Aorta (tissue), 5 donors: ENCODE measurements around the gene ERC2. TPM values are rescaled to one million over a fixed set of nuclear protein-coding genes. Genes with fewer than 3 reads are reported as not detected.

Experiments used
- ATAC-seq: fragments of 200-7000 bp; cut with Tn5 transposase; one replicate; pipeline ENCODE4 v1.9.1; 2022; ENCODE audit warnings: moderate library complexity; ENCODE audit not compliant: low FRiP score
- DNase-seq, 2 donors: peaks; one replicate each; pipeline ENCODE4 v3.0.0-alpha.2; 2020
- H3K27ac ChIP-seq, 2 donors: one replicate each; pipeline ENCODE4 v1.5.1; 2013; ENCODE audit warnings: low read length in 2 of 2, mild to moderate bottlenecking in 2 of 2, moderate library complexity in 2 of 2, control low read depth in 1 of 2, inconsistent platforms in 1 of 2, low read depth in 1 of 2
- H3K27me3 ChIP-seq, 2 donors: one replicate each; pipeline ENCODE4 v1.6.1; 2013; ENCODE audit warnings: control low read depth in 1 of 2, low read length in 1 of 2, mild to moderate bottlenecking in 1 of 2, moderate library complexity in 1 of 2; ENCODE audit not compliant: insufficient read depth in 2 of 2, control insufficient read depth in 1 of 2
- H3K36me3 ChIP-seq, 2 donors: one replicate each; pipeline ENCODE4 v1.6.1; 2013; ENCODE audit warnings: control low read depth in 1 of 2, low read length in 1 of 2, mild to moderate bottlenecking in 1 of 2; ENCODE audit not compliant: insufficient read depth in 2 of 2, control insufficient read depth in 1 of 2
- H3K4me1 ChIP-seq, 2 donors: one replicate each; pipeline ENCODE4 v1.6.1; 2013; ENCODE audit warnings: low read length in 2 of 2, control low read depth in 1 of 2, mild to moderate bottlenecking in 1 of 2, moderate library complexity in 1 of 2; ENCODE audit not compliant: insufficient read depth in 2 of 2, control insufficient read depth in 1 of 2
- H3K4me3 ChIP-seq, 2 donors: one replicate each; pipeline ENCODE4 v1.5.1; 2013; ENCODE audit warnings: low read length in 2 of 2, control low read depth in 1 of 2, mild to moderate bottlenecking in 1 of 2
- H3K9me3 ChIP-seq: one replicate; pipeline ENCODE4 v1.6.1; 2013; ENCODE audit warnings: mild to moderate bottlenecking, low read length; ENCODE audit not compliant: control insufficient read depth
- WGBS, 2 donors: extraction: QIAGEN DNeasy Blood & Tissue Kit; methylation state at CpG; one replicate each; pipeline ENCODE4 v1.1.7; 2013; 5-methylcytosine and 5-hydroxymethylcytosine counted together
- intact Hi-C, 2 donors: fragments of 100-400 bp; cut with DNase I; formaldehyde crosslinking; loops; one replicate each; pipeline versions ENCODE4 v1.14.2 to v1.15.0; 2022
- polyA plus RNA-seq, 2 donors: library from polyadenylated mRNA; stranded (reverse); fragments of 200-250 nt; gene quantifications; one replicate each; pipeline ENCODE4 v1.2.3, GENCODE V29; 2013
- total RNA-seq, 2 donors: library from RNA; stranded (reverse); fragmentation: NEBNext Ultra II Directional; extraction: Animal tissue kit (Norgen Biotek cat#: 25700); gene quantifications; one replicate each; pipeline ENCODE4 v1.2.1, GENCODE V29; 2021
- donor health status: healthy with polysubstance abuse.
- donor health status: Bipolar disorder and iron deficiency.
- donor health status: DM: no; HTN: no; CAD: no.
- donor health status: DM: no; HTN: no; CAD: no.
- donor health status: DM: yes; HTN: yes; CAD: no.

ERC2 gene
- total and polyA plus RNA-seq, 4 donors, result 0.27 to 0.55 TPM; not detected in 2

DNA sequence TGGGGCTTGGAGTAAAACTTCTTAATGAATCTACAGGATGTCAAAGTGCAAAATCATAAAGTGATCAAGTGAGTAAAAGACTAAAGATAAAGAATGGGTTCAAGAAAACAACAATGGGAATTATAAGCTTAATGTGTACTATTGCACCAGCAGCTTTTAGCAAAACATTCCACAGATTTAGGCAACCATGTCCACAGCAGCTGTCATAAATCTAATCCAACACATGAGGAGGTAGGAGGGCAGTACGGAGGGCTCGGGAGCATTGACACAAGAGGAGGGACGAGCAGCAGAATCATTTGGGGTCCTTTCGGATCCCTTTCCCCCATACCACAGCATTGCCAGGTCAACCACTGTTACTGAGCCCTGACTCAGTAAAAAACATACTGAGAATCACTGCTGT lies 516.9 kb downstream of the ERC2 start:
- 46 to 56% methylated on average over 4 of the region's 4 CpGs for WGBS, 2 donors

DNA sequence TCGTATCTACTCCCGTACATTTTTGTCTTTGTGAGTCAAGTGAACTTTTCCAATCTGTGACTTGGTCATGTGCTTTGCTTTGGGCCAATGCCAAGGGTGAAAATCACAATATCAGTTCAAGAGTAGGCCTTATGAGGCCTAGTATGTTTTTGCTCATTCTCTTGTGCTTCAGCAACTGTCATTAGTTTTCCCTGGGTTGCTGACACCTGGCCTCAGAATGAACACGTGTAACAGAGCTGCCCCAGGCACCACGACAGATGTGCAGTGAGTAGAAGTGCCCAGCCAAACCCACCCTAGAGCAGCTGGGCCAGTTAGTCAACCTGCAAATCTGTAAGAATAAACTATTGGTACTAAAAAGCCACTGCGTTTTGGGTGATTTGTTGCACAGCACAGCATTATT lies 520.9 kb downstream of the ERC2 start:
- intact Hi-C loops, result no loop called here
- 51 to 52% methylated on average over 5 of the region's 5 CpGs for WGBS, 2 donors
- H3K9me3 ChIP-seq, result no peaks in the 10 kb centered on the region
- H3K36me3 ChIP-seq, result no peaks in the 10 kb centered on the region
- no peak for DNase-seq
- H3K27ac ChIP-seq, result no peak overlapping the region
- H3K27me3 ChIP-seq, result no peaks in the 10 kb centered on the region
- no peak for ATAC-seq
- peaks cover 0 to 3% of the 10 kb centered on the region in 2 donors for H3K4me1 ChIP-seq
- no peak overlapping the region for H3K4me3 ChIP-seq

More for the DNA sequence above, 516.9 kb downstream of the ERC2 start:
- Histone ChIP-seq H3K36me3 (no peaks in the 10 kb centered on the region), H3K27ac (no peak overlapping the region), H3K4me1 (peaks cover 0 to 3% of the 10 kb centered on the region in 2 donors), H3K27me3 (no peaks in the 10 kb centered on the region), H3K9me3 (no peaks in the 10 kb centered on the region), H3K4me3 (no peak overlapping the region)
- no peak for ATAC-seq
- no peak for DNase-seq
- intact Hi-C loops, result no loop called here

DNA sequence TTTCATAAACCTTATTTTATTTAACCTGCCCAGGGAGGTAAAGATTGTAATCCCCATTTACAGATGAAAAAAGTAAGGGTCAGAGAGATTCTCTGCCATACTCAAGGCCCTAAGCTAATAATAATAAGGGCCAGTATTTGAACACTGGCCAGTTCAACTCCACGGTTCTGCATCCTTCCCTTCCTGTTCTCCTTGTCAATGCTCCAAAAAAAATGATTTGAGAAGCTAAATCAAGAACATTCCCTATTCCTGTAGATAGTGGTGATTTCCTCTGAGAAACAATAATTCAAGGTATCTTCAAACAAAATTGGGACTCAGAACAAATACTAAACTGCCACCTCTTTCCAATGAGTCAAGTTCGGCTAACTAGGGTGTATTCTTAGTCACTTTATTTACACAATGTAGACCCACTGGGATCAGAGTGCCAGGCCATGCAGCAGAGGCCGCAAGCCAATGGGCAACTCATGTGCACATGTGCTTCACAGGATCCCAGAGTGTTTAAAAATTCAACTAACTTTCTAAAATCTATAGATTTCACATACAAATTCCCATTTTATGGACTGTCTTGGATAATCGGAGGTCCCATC lies 521.6 kb downstream of the ERC2 start:
- peaks cover 0 to 3% of the 10 kb centered on the region in 2 donors for H3K4me1 ChIP-seq
- 51 to 52% methylated on average over 4 of the region's 4 CpGs for WGBS, 2 donors
- H3K4me3 ChIP-seq, result no peak overlapping the region
- intact Hi-C loops, result no loop called here
- H3K27ac ChIP-seq, result no peak overlapping the region
- no peaks in the 10 kb centered on the region for H3K36me3 ChIP-seq
- no peaks in the 10 kb centered on the region for H3K27me3 ChIP-seq
- no peak for ATAC-seq
- H3K9me3 ChIP-seq, result no peaks in the 10 kb centered on the region
- no peak for DNase-seq

DNA sequence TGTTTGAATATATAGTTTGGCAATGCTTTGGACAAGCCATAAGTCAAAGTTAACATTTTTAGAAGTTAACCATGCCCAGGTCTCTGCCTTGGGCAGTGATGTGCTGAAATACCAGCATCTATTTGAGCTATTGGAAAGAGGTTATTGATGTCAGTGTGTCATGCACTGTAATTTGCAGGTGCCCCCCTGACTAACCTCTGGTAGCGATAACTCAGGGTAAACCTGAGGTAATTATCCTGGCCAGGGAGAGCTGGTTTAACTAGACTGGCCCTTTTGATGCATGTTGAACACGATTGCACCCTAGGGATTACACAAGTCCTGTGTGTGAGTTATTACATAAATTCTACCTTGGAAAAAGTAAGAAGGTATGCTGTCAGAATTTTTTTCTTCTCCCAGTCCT lies 525.4 kb downstream of the ERC2 start:
- Histone ChIP-seq H3K4me3 (no peak overlapping the region), H3K36me3 (no peaks in the 10 kb centered on the region), H3K4me1 (peaks cover 0 to 3% of the 10 kb centered on the region in 2 donors), H3K27ac (no peak overlapping the region), H3K9me3 (no peaks in the 10 kb centered on the region), H3K27me3 (no peaks in the 10 kb centered on the region)
- intact Hi-C loops, result no loop called here
- DNase-seq, result no peak
- 51 to 53% methylated on average over 2 of the region's 2 CpGs for WGBS, 2 donors
- no peak for ATAC-seq

GRCh38 chr3:55939287-55939686 lies 529.0 kb downstream of the ERC2 start:
- ATAC-seq (no peak), DNase-seq (no peak)
- H3K4me3 ChIP-seq, result no peak overlapping the region
- H3K4me1 ChIP-seq, result no peaks in the 10 kb centered on the region
- H3K36me3 ChIP-seq, result no peaks in the 10 kb centered on the region
- 89 to 91% methylated on average over 1 of the region's 1 CpG for WGBS, 2 donors
- no peaks in the 10 kb centered on the region for H3K27me3 ChIP-seq
- H3K9me3 ChIP-seq, result no peaks in the 10 kb centered on the region
- H3K27ac ChIP-seq, result no peak overlapping the region
- intact Hi-C loops, result no loop called here

DNA sequence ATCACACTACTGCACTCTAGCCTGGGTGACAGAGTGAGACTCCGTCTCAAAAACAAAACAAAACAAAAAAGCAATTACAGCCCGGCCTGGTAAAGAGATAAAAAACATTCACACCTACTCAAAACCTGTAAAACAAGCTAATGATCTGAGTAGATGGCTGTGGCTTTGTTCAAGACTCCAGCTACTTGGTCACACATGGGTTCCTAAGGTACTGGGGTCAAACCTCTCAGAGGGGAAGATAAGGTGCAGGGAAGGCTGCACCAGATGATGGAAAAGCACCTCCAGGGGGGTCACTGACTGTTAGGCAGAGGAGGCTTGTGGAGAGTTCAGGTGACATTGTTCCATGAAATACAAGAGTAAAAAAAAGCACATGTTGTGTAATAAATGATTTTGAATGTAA lies 531.0 kb downstream of the ERC2 start:
- no peaks in the 10 kb centered on the region for H3K27me3 ChIP-seq
- no peak overlapping the region for H3K27ac ChIP-seq
- DNase-seq (no peak), ATAC-seq (no peak)
- no peaks in the 10 kb centered on the region for H3K4me1 ChIP-seq
- no peaks in the 10 kb centered on the region for H3K9me3 ChIP-seq
- 77 to 80% methylated on average over 2 of the region's 2 CpGs for WGBS, 2 donors
- intact Hi-C loops, result no loop called here
- no peak overlapping the region for H3K4me3 ChIP-seq
- no peaks in the 10 kb centered on the region for H3K36me3 ChIP-seq

- Histone ChIP-seq H3K36me3 (no peaks in the 10 kb centered on the region), H3K4me1 (no peaks in the 10 kb centered on the region), H3K27me3 (no peaks in the 10 kb centered on the region), H3K4me3 (no peak overlapping the region), H3K9me3 (no peaks in the 10 kb centered on the region), H3K27ac (no peak overlapping the region)
- ATAC-seq, result no peak
- 78 to 83% methylated on average over 6 of the region's 6 CpGs for WGBS, 2 donors
- DNase-seq, result no peak
- intact Hi-C loops, result no loop called here
Measured at GRCh38 chr3:55936549-55937052, 531.7 kb downstream of the ERC2 start.

- no peak for ATAC-seq
- Histone ChIP-seq H3K4me1 (no peaks in the 10 kb centered on the region), H3K9me3 (no peaks in the 10 kb centered on the region), H3K36me3 (no peaks in the 10 kb centered on the region), H3K27me3 (no peaks in the 10 kb centered on the region), H3K27ac (no peak overlapping the region), H3K4me3 (no peak overlapping the region)
- no peak for DNase-seq
- 53% methylated on average over 4 of the region's 4 CpGs for WGBS, 2 donors
- intact Hi-C loops, result no loop called here
Measured at GRCh38 chr3:55935241-55935640, 533.0 kb downstream of the ERC2 start.

DNA sequence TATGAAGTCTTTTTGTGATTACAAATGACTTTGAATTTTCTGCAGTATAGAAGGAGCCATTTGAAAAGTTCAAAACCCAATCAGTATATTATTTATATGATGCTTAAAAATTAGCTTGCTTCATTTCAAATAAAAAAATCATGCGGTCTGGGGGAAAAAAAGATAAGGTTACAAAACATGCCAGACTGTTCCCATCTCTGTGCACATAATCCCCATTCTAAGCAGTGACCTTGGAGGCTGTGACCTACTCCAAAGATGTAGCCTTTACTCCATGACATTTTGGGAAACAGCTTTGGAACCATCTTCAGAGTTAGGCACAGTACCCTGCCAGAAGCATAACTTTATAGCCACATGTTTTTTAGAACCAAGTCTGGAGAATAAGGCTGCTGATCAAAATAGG lies 533.5 kb downstream of the ERC2 start:
- Histone ChIP-seq H3K27ac (no peak overlapping the region), H3K4me3 (no peak overlapping the region), H3K9me3 (no peaks in the 10 kb centered on the region), H3K27me3 (no peaks in the 10 kb centered on the region), H3K4me1 (no peaks in the 10 kb centered on the region), H3K36me3 (no peaks in the 10 kb centered on the region)
- no peak for ATAC-seq
- no peak for DNase-seq
- WGBS, 2 donors, result 78 to 83% methylated on average over 1 of the region's 1 CpG
- intact Hi-C loops, result no loop called here
